Hepatocyte (in vitro differentiated cells): ENCODE measurements around the gene ADCYAP1R1.

Experiments used
- CTCF ChIP-seq: fragments of 200-600 bp; sonication (generic); IDR thresholded peaks from 2 replicates; pipeline ENCODE4 v1.5.1; 2016; ENCODE audit warnings: antibody characterized with exemption, mild to moderate bottlenecking; ENCODE audit not compliant: poor library complexity
- EZH2 ChIP-seq: fragments of 200-600 bp; sonication (generic); IDR thresholded peaks from 2 replicates; pipeline ENCODE4 v1.6.1; 2016; ENCODE audit warnings: antibody characterized with exemption, mild to moderate bottlenecking, borderline replicate concordance

- TF ChIP-seq EZH2, result no peak
- TF ChIP-seq CTCF, result no peak
Measured at GRCh38 chr7:31116615-31117014, 64.5 kb downstream of the ADCYAP1R1 start.
